ENCODE results near the gene OCRL.

Gene OCRL

DNA sequence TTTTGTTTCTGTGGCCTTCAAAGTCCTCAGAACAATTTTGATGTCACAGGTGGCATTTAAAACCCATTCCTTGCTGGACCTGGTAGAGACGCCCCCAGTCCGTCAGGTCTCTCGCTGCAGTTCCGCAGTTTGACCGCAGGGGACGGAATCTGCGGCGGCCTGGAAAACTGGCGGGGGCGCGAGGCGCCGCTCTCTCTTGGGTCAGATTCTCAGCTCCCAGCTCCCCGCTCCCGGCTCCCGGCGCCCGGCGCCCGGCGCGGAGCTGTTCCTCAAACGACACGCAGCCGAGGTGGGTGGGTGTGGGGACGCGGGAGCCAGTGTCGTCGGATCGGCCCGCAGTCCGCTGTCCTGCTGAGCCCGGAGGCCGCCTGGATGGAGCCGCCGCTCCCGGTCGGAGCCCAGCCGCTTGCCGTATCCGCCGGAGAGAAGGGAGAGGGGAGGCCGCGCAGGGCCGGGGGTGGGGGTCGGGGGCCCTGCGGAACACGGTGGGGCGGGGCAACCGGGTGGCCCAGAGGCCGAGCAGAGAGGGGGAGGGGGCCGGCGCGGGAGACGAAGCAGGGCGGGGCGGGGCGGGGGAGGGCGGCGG is at the start of gene OCRL:
Gene OCRL, plus strand, starts transcription at position 192 of the 586 bp plus-strand sequence. Its CDS starts 181 bp downstream, at position 373.
- Mint-ChIP-seq H3K27ac (peak within 1 kb of the TSS; percentile 32 to 76 (median 74)), H3K4me3 (peak within 1 kb of the TSS; percentile 84 to 85 (median 84)), H3K9me3 (no peaks in the 10 kb centered on the region), H3K27me3 (ENCODE audit: low read depth) (no peaks in the 10 kb centered on the region), H3K4me1 (peaks cover 26% of the 10 kb centered on the region), H3K36me3 (ENCODE audit: low read depth) (peaks cover 9% of the 10 kb centered on the region)
- TF ChIP-seq, protein P1, sequence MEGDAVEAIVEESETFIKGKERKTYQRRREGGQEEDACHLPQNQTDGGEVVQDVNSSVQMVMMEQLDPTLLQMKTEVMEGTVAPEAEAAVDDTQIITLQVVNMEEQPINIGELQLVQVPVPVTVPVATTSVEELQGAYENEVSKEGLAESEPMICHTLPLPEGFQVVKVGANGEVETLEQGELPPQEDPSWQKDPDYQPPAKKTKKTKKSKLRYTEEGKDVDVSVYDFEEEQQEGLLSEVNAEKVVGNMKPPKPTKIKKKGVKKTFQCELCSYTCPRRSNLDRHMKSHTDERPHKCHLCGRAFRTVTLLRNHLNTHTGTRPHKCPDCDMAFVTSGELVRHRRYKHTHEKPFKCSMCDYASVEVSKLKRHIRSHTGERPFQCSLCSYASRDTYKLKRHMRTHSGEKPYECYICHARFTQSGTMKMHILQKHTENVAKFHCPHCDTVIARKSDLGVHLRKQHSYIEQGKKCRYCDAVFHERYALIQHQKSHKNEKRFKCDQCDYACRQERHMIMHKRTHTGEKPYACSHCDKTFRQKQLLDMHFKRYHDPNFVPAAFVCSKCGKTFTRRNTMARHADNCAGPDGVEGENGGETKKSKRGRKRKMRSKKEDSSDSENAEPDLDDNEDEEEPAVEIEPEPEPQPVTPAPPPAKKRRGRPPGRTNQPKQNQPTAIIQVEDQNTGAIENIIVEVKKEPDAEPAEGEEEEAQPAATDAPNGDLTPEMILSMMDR (IDR thresholded peaks at IDR 0.05; ENCODE audit: unreplicated experiment in 3 of 3): peak; percentile 91 to 93 (median 91)

DNA sequence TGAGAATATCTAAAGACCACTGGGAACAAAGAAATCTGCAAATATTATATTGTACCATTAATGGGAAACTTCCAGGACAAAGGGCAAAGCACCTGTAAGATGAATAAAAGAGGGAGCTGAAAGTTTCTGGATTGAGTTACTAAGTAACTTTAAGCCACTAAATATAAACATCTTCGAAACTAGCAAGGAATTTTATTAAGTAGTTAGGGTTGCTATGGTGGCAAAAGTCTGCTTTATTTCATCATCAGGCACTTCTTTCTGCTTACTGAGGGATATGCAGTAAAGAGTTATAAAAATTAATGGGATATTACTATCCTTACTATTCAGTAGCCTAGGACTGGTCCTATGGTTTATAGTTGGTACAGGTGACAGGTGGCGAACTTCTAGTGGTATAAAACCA is 49.7 kb upstream of the OCRL start:
- Mint-ChIP-seq H3K4me3 (peak overlapping the region in 2 of 3 experiments; percentile 10 to 32), H3K9me3 (no peaks in the 10 kb centered on the region), H3K4me1 (peaks cover 7% of the 10 kb centered on the region), H3K36me3 (ENCODE audit: low read depth) (peaks cover 82% of the 10 kb centered on the region), H3K27me3 (ENCODE audit: low read depth) (no peaks in the 10 kb centered on the region), H3K27ac (peak overlapping the region; percentile 88 to 96 (median 92))
- TF ChIP-seq, protein P1 (IDR thresholded peaks at IDR 0.05; ENCODE audit: unreplicated experiment in 3 of 3): no peak

DNA sequence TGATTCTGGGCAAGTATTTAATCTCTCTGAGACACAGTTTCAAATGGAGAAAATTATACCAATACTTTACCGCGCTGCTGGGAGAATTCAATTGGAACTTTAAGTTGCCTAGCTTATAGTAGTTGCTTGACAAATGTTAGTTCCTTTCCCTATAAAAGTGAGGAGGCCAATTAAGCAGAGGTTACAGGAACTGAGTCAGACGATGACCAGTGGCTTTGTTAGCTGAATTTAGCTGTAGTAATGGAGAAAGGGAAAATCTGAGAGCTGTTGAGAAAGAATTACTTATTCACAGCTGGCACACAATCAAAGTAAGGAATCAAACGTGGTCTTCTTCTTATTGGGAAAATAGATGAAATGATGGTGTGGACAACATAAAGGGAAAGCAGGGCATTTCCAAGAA is 46.4 kb upstream of the OCRL start:
- Mint-ChIP-seq H3K4me1 (peaks cover 7% of the 10 kb centered on the region), H3K27ac (peak overlapping the region in 1 of 3 experiments; percentile 13), H3K27me3 (ENCODE audit: low read depth) (no peaks in the 10 kb centered on the region), H3K36me3 (ENCODE audit: low read depth) (peaks cover 83% of the 10 kb centered on the region), H3K9me3 (no peaks in the 10 kb centered on the region), H3K4me3 (no peak overlapping the region)
- TF ChIP-seq, protein P1 (IDR thresholded peaks at IDR 0.05; ENCODE audit: unreplicated experiment in 3 of 3): no peak

DNA sequence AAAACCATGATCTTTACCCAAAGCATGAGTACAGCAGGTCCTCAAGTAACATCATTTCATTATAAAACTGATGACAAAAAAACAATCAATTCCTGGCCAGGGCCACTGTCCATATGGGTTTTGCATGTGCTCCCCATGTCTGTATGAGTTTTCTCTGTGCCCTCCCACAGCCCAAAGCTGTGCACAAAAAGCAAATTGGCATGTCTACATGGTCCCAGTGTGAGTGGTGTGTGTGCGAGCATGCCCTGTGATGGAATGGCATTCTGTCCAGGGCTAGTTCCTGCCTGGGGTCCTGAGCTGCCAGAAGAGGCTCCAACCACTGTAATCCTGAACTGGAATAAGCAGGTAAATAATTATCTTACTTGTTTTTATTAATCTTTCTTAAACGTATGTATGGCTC is 45.2 kb upstream of the OCRL start:
- Mint-ChIP-seq H3K27ac (no peak overlapping the region), H3K4me3 (no peak overlapping the region), H3K9me3 (no peaks in the 10 kb centered on the region), H3K4me1 (peaks cover 7% of the 10 kb centered on the region), H3K36me3 (ENCODE audit: low read depth) (peaks cover 82% of the 10 kb centered on the region), H3K27me3 (ENCODE audit: low read depth) (no peaks in the 10 kb centered on the region)
- TF ChIP-seq, protein P1 (IDR thresholded peaks at IDR 0.05; ENCODE audit: unreplicated experiment in 3 of 3): no peak

DNA sequence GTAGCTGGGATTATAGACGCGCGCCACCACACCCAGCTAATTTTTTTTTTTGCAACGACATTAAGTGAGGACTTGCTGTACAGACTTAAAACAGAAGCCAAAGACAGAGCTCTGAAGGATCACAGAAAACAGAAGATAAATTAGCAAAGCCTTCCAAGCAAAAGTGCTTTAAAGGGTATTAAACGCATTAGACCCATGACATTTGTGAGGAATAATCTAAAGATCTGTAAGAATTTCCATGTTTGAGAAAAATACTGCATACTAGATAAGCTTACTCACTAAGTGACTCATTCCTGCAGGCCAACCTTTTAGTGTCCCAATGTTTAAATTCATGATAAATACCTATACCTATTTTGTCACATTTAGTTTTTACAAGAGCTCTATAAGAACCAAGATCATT is 44.2 kb upstream of the OCRL start:
- TF ChIP-seq, protein P1 (IDR thresholded peaks at IDR 0.05; ENCODE audit: unreplicated experiment in 3 of 3): no peak
- peaks cover 79% of the 10 kb centered on the region for H3K36me3 Mint-ChIP-seq (ENCODE audit: low read depth)
- H3K9me3 Mint-ChIP-seq: no peaks in the 10 kb centered on the region
- H3K27me3 Mint-ChIP-seq (ENCODE audit: low read depth): no peaks in the 10 kb centered on the region
- H3K4me1 Mint-ChIP-seq: no peaks in the 10 kb centered on the region
- H3K27ac Mint-ChIP-seq: no peak overlapping the region
- H3K4me3 Mint-ChIP-seq: no peak overlapping the region

DNA sequence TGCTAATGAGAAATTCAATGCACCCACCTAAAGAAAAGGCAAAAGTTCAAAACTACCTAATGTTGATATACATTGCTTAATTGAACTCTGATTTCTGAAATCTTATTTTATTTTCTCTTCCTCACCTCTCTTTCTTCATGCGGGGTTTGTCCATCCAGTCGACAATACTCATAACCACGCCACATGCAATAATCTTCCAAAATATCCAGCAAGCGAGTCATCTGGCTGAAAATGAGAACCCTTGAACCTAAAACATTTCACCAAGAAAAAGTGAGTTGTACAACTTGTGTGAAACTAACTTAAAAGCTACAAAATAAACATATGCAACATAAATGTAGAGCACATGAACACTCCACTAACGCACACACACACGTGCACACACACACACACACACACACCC is 43.4 kb upstream of the OCRL start:
- Mint-ChIP-seq H3K27ac (no peak overlapping the region), H3K4me1 (no peaks in the 10 kb centered on the region), H3K36me3 (ENCODE audit: low read depth) (peaks cover 77% of the 10 kb centered on the region), H3K9me3 (no peaks in the 10 kb centered on the region), H3K27me3 (ENCODE audit: low read depth) (no peaks in the 10 kb centered on the region), H3K4me3 (no peak overlapping the region)
- TF ChIP-seq, protein P1 (IDR thresholded peaks at IDR 0.05; ENCODE audit: unreplicated experiment in 3 of 3): no peak

Data from nephron (organoid).